Suprapubic skin (tissue), 4 donors: ENCODE data around the gene TEDC1. TPM values are rescaled to one million over a fixed set of nuclear protein-coding genes. Genes with fewer than 3 reads are reported as not detected.

Experiments used
- DNase-seq, 2 donors: peaks; one replicate each; pipeline ENCODE4 v3.0.0-alpha.2; 2019; ENCODE audit warnings: low spot score in 2 of 2
- H3K27ac ChIP-seq: fragments of 200-600 bp; sonication (generic); one replicate; pipeline ENCODE4 v1.5.1; 2019
- H3K27me3 ChIP-seq: fragments of 200-600 bp; sonication (generic); one replicate; pipeline ENCODE4 v1.5.1; 2019
- H3K36me3 ChIP-seq: fragments of 200-600 bp; sonication (generic); one replicate; pipeline ENCODE4 v1.5.1; 2019
- H3K4me1 ChIP-seq: fragments of 200-600 bp; sonication (generic); one replicate; pipeline ENCODE4 v1.5.1; 2019
- H3K4me3 ChIP-seq: fragments of 200-600 bp; sonication (generic); one replicate; pipeline ENCODE4 v1.5.1; 2019; ENCODE audit warnings: mild to moderate bottlenecking
- H3K9me3 ChIP-seq: fragments of 200-600 bp; sonication (generic); one replicate; pipeline ENCODE4 v1.5.1; 2019
- CTCF ChIP-seq, 2 donors: fragments of 200-600 bp in 1 of 2; fragments of 450-650 bp in 1 of 2; sonication (generic) in 1 of 2; IDR thresholded peaks; one replicate each; pipeline ENCODE4 v1.5.1; 2016 to 2019; ENCODE audit warnings: antibody characterized with exemption in 2 of 2, mild to moderate bottlenecking in 1 of 2, moderate library complexity in 1 of 2
- EP300 ChIP-seq: sonication (generic); formaldehyde crosslinking; IDR thresholded peaks from one replicate; pipeline ENCODE4 v1.6.1; 2017; ENCODE audit warnings: antibody characterized with exemption
- POLR2A ChIP-seq, 2 donors: fragments of 450-650 bp; IDR thresholded peaks; one replicate each; pipeline ENCODE4 v1.6.1; 2017; ENCODE audit warnings: antibody characterized with exemption in 2 of 2, mild to moderate bottlenecking in 2 of 2, moderate library complexity in 2 of 2
- POLR2AphosphoS5 ChIP-seq, 3 donors: sonication (generic); formaldehyde crosslinking; IDR thresholded peaks; one replicate each; pipeline ENCODE4 v1.6.1; 2017; ENCODE audit warnings: antibody characterized with exemption in 3 of 3
- WGBS: methylation state at CpG from one replicate; pipeline ENCODE4 v1.1.5; 2018; 5-methylcytosine and 5-hydroxymethylcytosine counted together
- total RNA-seq, 4 donors: library from RNA; depleted of rRNA; stranded (reverse); fragments of >200 nt; gene quantifications; one replicate each; pipeline ENCODE4 v1.1.0, GENCODE V29; 2016

Gene TEDC1
- total RNA-seq, 4 donors from 2014 or later: 11.4 to 41.0 (median 14.0) TPM

GRCh38 chr14:105470350-105471296, 20.4 kb upstream of the TEDC1 start:
- Histone ChIP-seq H3K4me1 (peaks cover 80% of the 10 kb centered on the region), H3K9me3 (no peaks in the 10 kb centered on the region), H3K4me3 (no peak overlapping the region), H3K27me3 (no peaks in the 10 kb centered on the region), H3K27ac (no peak overlapping the region), H3K36me3 (peaks cover 32% of the 10 kb centered on the region)
- TF ChIP-seq POLR2AphosphoS5 (IDR thresholded peaks at IDR 0.05): no peak
- no peak for TF ChIP-seq POLR2A (IDR thresholded peaks at IDR 0.05)
- no peak for TF ChIP-seq CTCF (IDR thresholded peaks at IDR 0.05)
- TF ChIP-seq EP300: no peak
- 91% methylated on average over 22 of the region's 34 CpGs for WGBS
- DNase-seq: no peak

DNA sequence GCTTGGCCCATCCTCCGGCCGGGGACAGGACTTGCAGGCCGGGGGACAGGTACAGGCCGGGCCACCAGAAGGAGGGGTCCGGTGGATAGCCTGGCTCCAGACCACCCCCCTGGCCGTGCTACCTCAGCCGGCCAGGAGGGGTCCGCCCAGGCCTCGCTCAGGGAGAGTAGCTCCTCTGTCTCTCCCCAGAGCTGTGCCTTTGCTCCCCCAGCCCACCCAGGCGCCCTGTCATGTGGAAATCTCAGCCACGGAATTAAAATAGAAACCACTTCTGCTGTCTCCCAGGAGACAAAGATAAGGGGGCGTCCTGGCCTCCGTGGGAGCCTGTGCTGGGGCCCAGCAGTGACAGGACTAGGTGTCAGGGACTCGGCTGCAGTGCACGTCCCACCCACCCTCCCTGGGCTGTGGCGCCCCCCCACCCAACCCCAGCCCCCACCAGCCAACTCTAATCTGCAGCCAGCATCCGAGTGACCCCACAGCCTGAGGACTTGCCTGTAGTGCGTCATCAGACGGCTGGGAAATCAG, 19.7 kb upstream of the TEDC1 start:
- Histone ChIP-seq H3K36me3 (peaks cover 24% of the 10 kb centered on the region), H3K27me3 (no peaks in the 10 kb centered on the region), H3K9me3 (no peaks in the 10 kb centered on the region), H3K4me3 (no peak overlapping the region), H3K27ac (no peak overlapping the region), H3K4me1 (peaks cover 82% of the 10 kb centered on the region)
- no peak for DNase-seq
- 82% methylated on average over 11 of the region's 19 CpGs for WGBS
- TF ChIP-seq POLR2AphosphoS5 (IDR thresholded peaks at IDR 0.05): no peak
- no peak for TF ChIP-seq CTCF (IDR thresholded peaks at IDR 0.05)
- no peak for TF ChIP-seq POLR2A (IDR thresholded peaks at IDR 0.05)
- TF ChIP-seq EP300: no peak

DNA sequence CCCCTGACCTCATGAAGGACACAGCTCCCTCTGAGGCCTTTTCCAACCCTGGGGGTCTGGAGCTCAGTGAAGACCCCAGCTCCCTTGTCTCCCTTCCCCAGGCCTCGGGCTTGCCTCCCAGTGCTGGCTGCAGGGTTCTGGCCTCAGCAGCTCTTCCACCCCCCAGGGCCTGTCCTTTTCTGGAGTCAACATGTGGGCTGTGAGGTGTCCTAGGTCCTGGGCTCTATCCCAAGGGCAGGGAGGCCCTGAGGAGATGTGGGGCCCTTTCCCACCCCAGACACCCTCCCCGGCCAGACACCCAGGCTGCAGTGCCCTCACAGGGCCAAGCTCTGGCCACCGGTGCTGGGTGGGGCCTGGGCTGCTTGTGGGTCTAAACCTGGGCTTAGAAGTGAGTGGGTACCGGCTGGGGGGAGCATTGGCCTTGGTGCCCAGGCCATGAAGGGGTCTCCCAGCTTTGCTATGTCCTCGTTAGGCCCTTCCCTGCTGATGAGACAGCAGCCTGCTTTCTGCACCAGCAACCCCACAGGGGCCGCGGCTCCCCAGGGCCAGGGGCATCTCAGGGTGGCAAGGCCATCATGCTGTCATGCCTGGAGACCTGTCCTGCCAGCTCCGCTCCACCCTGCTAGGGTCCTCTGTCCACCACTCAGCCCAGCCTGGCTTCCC, 19.1 kb upstream of the TEDC1 start:
- Histone ChIP-seq H3K4me3 (no peak overlapping the region), H3K27me3 (no peaks in the 10 kb centered on the region), H3K36me3 (peaks cover 18% of the 10 kb centered on the region), H3K27ac (no peak overlapping the region), H3K4me1 (peaks cover 82% of the 10 kb centered on the region), H3K9me3 (no peaks in the 10 kb centered on the region)
- DNase-seq: no peak
- TF ChIP-seq EP300 (no peak), POLR2A (IDR thresholded peaks at IDR 0.05) (no peak)
- 89% methylated on average over 7 of the region's 8 CpGs for WGBS

DNA sequence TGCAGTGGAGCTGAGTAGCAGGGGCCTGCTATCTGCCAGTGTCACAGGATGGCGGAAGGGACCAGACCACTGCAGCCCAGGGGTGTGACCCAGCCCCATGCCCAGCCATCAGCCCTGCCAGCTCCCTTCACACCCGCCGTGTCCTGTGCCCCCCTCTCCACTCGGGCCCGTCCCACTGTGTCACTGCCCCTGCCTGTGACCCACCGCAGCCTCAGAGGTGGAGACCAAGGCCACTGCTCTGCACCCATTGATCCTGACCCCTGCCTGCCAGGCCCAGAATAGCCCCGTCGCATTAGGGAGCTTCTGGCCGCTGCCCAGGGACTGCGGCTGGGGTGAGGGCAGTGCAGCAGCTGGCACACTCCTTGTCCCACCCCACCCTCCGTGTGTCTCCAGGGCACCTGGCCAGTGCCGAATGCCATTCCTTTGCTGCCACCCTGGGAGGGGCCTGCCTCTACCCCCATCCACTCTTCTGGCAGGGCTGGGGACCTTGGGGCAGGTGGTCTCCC, 18.5 kb upstream of the TEDC1 start:
- H3K4me3 ChIP-seq: no peak overlapping the region
- no peaks in the 10 kb centered on the region for H3K9me3 ChIP-seq
- H3K27ac ChIP-seq: peak overlapping the region; percentile 92
- peaks cover 80% of the 10 kb centered on the region for H3K4me1 ChIP-seq
- 36% methylated on average over 2 of the region's 12 CpGs for WGBS
- no peaks in the 10 kb centered on the region for H3K27me3 ChIP-seq
- no peak for DNase-seq
- no peak for TF ChIP-seq POLR2AphosphoS5 (IDR thresholded peaks at IDR 0.05)
- TF ChIP-seq POLR2A (IDR thresholded peaks at IDR 0.05): no peak
- no peak for TF ChIP-seq EP300
- TF ChIP-seq CTCF (IDR thresholded peaks at IDR 0.05): no peak
- H3K36me3 ChIP-seq: peaks cover 14% of the 10 kb centered on the region

DNA sequence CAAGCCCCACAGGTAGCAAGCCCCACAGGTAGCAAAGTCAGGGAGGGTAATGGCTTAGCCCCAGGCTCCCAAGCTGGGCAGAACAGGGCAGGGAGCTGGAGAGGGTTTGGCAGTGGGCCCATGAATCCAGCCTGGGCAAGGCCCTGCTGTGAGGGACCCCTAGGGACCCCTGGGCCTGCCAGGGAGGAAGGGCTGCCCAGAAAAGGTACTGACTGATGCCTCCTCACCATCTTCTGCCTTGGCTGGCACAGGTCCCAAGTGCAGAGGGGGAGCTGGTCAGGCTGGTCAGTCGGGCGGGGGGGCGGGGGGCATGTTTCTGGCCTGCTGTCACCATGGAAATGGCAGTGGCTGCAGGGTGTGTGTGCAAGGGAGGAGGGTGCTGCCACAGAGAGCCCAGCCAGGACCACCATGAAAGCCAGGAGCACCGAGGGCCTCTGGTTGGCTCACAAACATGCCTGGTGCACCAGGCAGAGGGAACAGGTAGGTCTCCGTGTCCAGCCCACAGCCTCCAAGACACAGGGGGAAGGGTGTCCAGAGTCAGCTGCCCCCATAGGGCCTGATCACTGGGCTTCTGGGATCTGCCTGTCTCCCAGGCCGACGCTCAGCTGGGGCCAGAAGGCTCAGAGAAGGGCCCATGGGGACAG, 17.9 kb upstream of the TEDC1 start:
- peaks cover 14% of the 10 kb centered on the region for H3K36me3 ChIP-seq
- H3K4me3 ChIP-seq: peak overlapping the region; percentile 91
- 10% methylated on average over 2 of the region's 7 CpGs for WGBS
- DNase-seq: peak in 1 of 2 donors; percentile 79
- H3K27ac ChIP-seq: peak overlapping the region; percentile 92
- H3K27me3 ChIP-seq: no peaks in the 10 kb centered on the region
- peaks cover 74% of the 10 kb centered on the region for H3K4me1 ChIP-seq
- TF ChIP-seq EP300 (no peak), POLR2A (IDR thresholded peaks at IDR 0.05) (no peak), POLR2AphosphoS5 (IDR thresholded peaks at IDR 0.05) (no peak), CTCF (IDR thresholded peaks at IDR 0.05) (no peak)
- H3K9me3 ChIP-seq: no peaks in the 10 kb centered on the region
